H1 (cell line): ENCODE data around the gene OSBP.

ENCODE experiments used
- CEBPB ChIP-seq: IDR thresholded peaks from 2 replicates; pipeline ENCODE4 v1.6.1; 2012; ENCODE audit warnings: low read depth, low read length
- CREB1 ChIP-seq: IDR thresholded peaks from 2 replicates; pipeline ENCODE4 v1.6.1; 2012; ENCODE audit warnings: inconsistent platforms
- EGR1 ChIP-seq: IDR thresholded peaks from 2 replicates; pipeline ENCODE4 v1.6.1; 2011; ENCODE audit warnings: low read depth, low read length, borderline replicate concordance
- EP300 ChIP-seq, 2 experiments: IDR thresholded peaks; 1 replicate in 1 of 2; 2 replicates in 1 of 2; pipeline ENCODE4 v1.6.1; 2011 to 2012; ENCODE audit warnings: low read depth in 2 of 2, low read length in 2 of 2, mild to moderate bottlenecking in 2 of 2, borderline replicate concordance in 1 of 2, inconsistent platforms in 1 of 2, moderate library complexity in 1 of 2
- EZH2 ChIP-seq: fragments of 200-600 bp; sonication (generic); IDR thresholded peaks from 2 replicates; pipeline ENCODE4 v1.7.1; 2012; ENCODE audit warnings: low read depth, mild to moderate bottlenecking, moderate library complexity, low read length, inconsistent platforms; ENCODE audit not compliant: severe bottlenecking
- GABPA ChIP-seq: IDR thresholded peaks from 2 replicates; pipeline ENCODE4 v1.6.1; 2011; ENCODE audit warnings: mild to moderate bottlenecking, low read length, moderate library complexity, borderline replicate concordance; ENCODE audit not compliant: insufficient read depth
- KDM5A ChIP-seq: fragments of 200-600 bp; IDR thresholded peaks from 2 replicates; pipeline ENCODE4 v1.7.1; 2012; ENCODE audit warnings: mild to moderate bottlenecking, low read length, inconsistent platforms, mixed read lengths
- POLR2A ChIP-seq, 2 experiments: IDR thresholded peaks; 1 replicate in 1 of 2; 2 replicates in 1 of 2; pipeline ENCODE4 v1.6.1; 2011; ENCODE audit warnings: low read depth in 2 of 2, low read length in 2 of 2, mild to moderate bottlenecking in 2 of 2; ENCODE audit errors: control extremely low read depth in 1 of 2
- POLR2AphosphoS5 ChIP-seq: IDR thresholded peaks from 2 replicates; pipeline ENCODE4 v1.6.1; 2011; ENCODE audit warnings: low read depth, low read length
- RXRA ChIP-seq: IDR thresholded peaks from 2 replicates; pipeline ENCODE4 v1.6.1; 2011; ENCODE audit warnings: low read depth, mild to moderate bottlenecking, low read length, moderate library complexity; ENCODE audit not compliant: insufficient read depth
- SP1 ChIP-seq: IDR thresholded peaks from 2 replicates; pipeline ENCODE4 v1.6.1; 2011; ENCODE audit warnings: low read depth, low read length
- YY1 ChIP-seq: IDR thresholded peaks from 2 replicates; pipeline ENCODE4 v1.6.1; 2011; ENCODE audit warnings: low read depth, mild to moderate bottlenecking, low read length
- TF ChIP-seq, protein P1 (sequence below), 3 experiments: IDR thresholded peaks; 1 replicate in 2 of 3; 2 replicates in 1 of 3; pipeline versions ENCODE4 v1.5.1 to v1.6.1; 2011; ENCODE audit warnings: low read length in 3 of 3, mild to moderate bottlenecking in 3 of 3, inconsistent platforms in 2 of 3, low read depth in 1 of 3, moderate library complexity in 1 of 3; ENCODE audit not compliant: insufficient read depth in 1 of 3; ENCODE audit errors: control extremely low read depth in 1 of 3

DNA sequence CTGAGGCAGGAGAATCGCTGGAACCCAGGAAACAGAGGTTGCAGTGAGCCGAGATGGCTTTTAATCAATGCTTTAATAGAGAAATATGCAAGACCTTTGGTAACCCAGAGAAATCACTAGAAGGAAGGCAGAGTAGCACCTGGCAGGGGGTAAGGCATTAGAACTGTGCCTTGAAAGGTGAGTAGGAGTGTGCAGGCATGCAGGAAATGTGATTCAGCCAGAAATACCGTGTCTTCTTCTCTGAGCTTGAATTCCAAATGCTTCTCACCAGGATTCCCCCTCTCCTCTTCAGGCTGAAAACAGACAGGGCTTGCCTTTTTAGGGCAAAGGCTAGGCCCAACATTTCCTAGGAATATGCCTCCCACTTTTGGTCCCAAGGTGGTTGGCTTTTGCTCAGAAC, 53.3 kb downstream of the OSBP start:
- no peak for TF ChIP-seq SP1
- no peak for TF ChIP-seq YY1
- TF ChIP-seq EGR1: no peak
- TF ChIP-seq, protein P1, sequence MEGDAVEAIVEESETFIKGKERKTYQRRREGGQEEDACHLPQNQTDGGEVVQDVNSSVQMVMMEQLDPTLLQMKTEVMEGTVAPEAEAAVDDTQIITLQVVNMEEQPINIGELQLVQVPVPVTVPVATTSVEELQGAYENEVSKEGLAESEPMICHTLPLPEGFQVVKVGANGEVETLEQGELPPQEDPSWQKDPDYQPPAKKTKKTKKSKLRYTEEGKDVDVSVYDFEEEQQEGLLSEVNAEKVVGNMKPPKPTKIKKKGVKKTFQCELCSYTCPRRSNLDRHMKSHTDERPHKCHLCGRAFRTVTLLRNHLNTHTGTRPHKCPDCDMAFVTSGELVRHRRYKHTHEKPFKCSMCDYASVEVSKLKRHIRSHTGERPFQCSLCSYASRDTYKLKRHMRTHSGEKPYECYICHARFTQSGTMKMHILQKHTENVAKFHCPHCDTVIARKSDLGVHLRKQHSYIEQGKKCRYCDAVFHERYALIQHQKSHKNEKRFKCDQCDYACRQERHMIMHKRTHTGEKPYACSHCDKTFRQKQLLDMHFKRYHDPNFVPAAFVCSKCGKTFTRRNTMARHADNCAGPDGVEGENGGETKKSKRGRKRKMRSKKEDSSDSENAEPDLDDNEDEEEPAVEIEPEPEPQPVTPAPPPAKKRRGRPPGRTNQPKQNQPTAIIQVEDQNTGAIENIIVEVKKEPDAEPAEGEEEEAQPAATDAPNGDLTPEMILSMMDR (IDR thresholded peaks at IDR 0.05; ENCODE audit: control extremely low read depth in 1 of 3, insufficient read depth in 1 of 3, low read depth in 1 of 3, low read length in 3 of 3): no peak
- no peak for TF ChIP-seq POLR2A (IDR thresholded peaks at IDR 0.05; ENCODE audit: control extremely low read depth in 1 of 2, low read depth in 2 of 2, low read length in 2 of 2)
- TF ChIP-seq CREB1: no peak
- no peak for TF ChIP-seq EZH2
- TF ChIP-seq POLR2AphosphoS5: no peak
- TF ChIP-seq RXRA: no peak
- TF ChIP-seq KDM5A: no peak
- no peak for TF ChIP-seq EP300 (IDR thresholded peaks at IDR 0.05; ENCODE audit: borderline replicate concordance in 1 of 2, low read depth in 2 of 2, low read length in 2 of 2)
- TF ChIP-seq GABPA: no peak
- no peak for TF ChIP-seq CEBPB
